Lung (tissue), 12 donors: ENCODE data around the gene DIS3L2. TPM values are rescaled to one million over a fixed set of nuclear protein-coding genes. Genes with fewer than 3 reads are reported as not detected.

Source experiments
- ATAC-seq: fragments of 200-7000 bp; cut with Tn5 transposase; one replicate; pipeline ENCODE4 v1.9.1; 2020; ENCODE audit warnings: moderate number of reproducible peaks; ENCODE audit not compliant: insufficient read depth, low FRiP score
- DNase-seq, 3 donors: peaks; one replicate each; pipeline ENCODE4 v3.0.0-alpha.2; 2013 to 2017
- H3K27ac ChIP-seq, 2 donors: one replicate each; pipeline ENCODE4 v1.5.1; 2013; ENCODE audit warnings: mild to moderate bottlenecking in 2 of 2, moderate library complexity in 2 of 2, control low read depth in 1 of 2, inconsistent platforms in 1 of 2, low read depth in 1 of 2, low read length in 1 of 2
- H3K27me3 ChIP-seq, 3 donors: one replicate each; pipeline ENCODE4 v1.5.1; 2013; ENCODE audit warnings: low read length in 2 of 3; ENCODE audit not compliant: control insufficient read depth in 3 of 3, insufficient read depth in 3 of 3
- H3K36me3 ChIP-seq, 4 donors: one replicate each; pipeline ENCODE4 v1.5.1; 2013; ENCODE audit warnings: low read length in 4 of 4, mild to moderate bottlenecking in 1 of 4, moderate library complexity in 1 of 4; ENCODE audit not compliant: control insufficient read depth in 4 of 4, insufficient read depth in 4 of 4
- H3K4me1 ChIP-seq, 5 donors: one replicate each; pipeline ENCODE4 v1.5.1; 2013; ENCODE audit warnings: low read length in 5 of 5, mild to moderate bottlenecking in 2 of 5, moderate library complexity in 1 of 5; ENCODE audit not compliant: control insufficient read depth in 5 of 5, insufficient read depth in 5 of 5
- H3K4me3 ChIP-seq: one replicate; pipeline ENCODE4 v1.5.1; 2013; ENCODE audit warnings: mild to moderate bottlenecking, control low read depth, moderate library complexity
- H3K9ac ChIP-seq, 2 donors: one replicate each; pipeline ENCODE4 v1.5.1; 2013; ENCODE audit warnings: low read length in 2 of 2, control low read depth in 1 of 2; ENCODE audit not compliant: insufficient read depth in 1 of 2
- H3K9me3 ChIP-seq, 4 donors: one replicate each; pipeline ENCODE4 v1.5.1; 2013; ENCODE audit warnings: low read length in 3 of 4, mild to moderate bottlenecking in 1 of 4, moderate library complexity in 1 of 4; ENCODE audit not compliant: control insufficient read depth in 4 of 4, insufficient read depth in 3 of 4
- WGBS, 2 donors: extraction: QIAGEN DNeasy Blood & Tissue Kit; methylation state at CpG; one replicate each; pipeline ENCODE4 v1.1.7; 2013; 5-methylcytosine and 5-hydroxymethylcytosine counted together
- polyA plus RNA-seq, 2 donors: library from polyadenylated mRNA; stranded (reverse); fragments of 200-250 nt; gene quantifications; one replicate each; pipeline ENCODE4 v1.2.1, GENCODE V29; 2013
- total RNA-seq, 2 donors: library from RNA; depleted of rRNA in 1 of 2; stranded (reverse); fragments of >200 nt in 1 of 2; gene quantifications; one replicate each; pipeline ENCODE4 v1.2.1, GENCODE V29; 2014 to 2021
- TF ChIP-seq, protein P1 (sequence below): IDR thresholded peaks from 2 replicates; pipeline ENCODE4 v1.5.1; 2012; ENCODE audit warnings: mild to moderate bottlenecking; ENCODE audit errors: control extremely low read depth, extremely low read depth
- donor health status: control.
- donor health status: control.
- donor health status: Bipolar disorder and iron deficiency.
- donor health status: healthy.
- donor health status: DM: yes; HTN: yes; CAD: no.

DIS3L2 gene
- total and polyA plus RNA-seq, 4 donors, result 12.7 to 41.0 (median 31.1) TPM

DNA sequence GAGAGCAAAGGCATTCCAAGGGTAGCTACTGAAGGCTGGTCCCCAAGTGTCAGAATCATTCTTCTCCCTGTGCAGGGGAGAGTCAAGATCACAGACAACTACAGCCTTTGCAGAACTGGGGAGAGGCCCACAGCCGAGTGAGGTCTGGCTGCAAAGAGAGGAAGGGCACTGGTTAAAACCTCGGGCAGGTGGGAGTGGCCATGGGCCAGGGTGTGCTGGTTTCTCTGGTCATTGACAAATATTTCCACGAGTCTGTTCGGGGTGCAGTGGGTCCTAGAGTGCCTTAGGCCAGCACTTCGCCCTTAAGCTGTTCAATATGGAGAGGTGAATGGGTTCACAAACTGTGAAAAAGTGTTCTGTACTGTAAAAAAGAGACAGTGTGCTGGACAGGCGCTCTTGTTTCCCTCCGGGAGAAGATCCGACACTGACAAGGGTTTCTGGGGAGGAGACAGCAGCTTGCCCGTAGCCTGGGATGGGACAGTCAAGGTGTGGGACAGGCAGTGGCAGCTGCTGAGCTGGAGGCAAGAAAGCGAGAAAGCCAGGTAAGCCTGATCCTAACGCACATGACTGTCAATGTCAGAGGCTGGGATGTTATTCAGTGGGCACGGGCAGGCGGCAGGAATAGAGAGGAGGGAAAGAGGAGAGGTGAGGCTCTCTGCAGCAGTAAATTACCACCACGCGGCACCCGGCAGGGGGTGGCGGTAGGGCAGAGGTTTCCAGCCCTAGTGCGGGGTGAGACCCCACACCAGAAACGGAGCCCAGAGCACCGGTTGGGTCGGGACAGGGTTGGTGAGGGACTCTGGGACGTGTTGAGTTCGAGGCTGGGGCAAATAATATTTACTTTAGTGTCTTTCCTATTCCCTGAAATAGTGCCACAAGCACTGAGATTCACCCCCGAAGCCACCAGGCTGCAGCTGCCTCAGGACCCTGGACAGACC is 37.3 kb upstream of the DIS3L2 start:
- H3K4me3 ChIP-seq, result no peak overlapping the region
- TF ChIP-seq, protein P1, sequence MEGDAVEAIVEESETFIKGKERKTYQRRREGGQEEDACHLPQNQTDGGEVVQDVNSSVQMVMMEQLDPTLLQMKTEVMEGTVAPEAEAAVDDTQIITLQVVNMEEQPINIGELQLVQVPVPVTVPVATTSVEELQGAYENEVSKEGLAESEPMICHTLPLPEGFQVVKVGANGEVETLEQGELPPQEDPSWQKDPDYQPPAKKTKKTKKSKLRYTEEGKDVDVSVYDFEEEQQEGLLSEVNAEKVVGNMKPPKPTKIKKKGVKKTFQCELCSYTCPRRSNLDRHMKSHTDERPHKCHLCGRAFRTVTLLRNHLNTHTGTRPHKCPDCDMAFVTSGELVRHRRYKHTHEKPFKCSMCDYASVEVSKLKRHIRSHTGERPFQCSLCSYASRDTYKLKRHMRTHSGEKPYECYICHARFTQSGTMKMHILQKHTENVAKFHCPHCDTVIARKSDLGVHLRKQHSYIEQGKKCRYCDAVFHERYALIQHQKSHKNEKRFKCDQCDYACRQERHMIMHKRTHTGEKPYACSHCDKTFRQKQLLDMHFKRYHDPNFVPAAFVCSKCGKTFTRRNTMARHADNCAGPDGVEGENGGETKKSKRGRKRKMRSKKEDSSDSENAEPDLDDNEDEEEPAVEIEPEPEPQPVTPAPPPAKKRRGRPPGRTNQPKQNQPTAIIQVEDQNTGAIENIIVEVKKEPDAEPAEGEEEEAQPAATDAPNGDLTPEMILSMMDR, result no peak
- H3K27me3 ChIP-seq, result peaks cover 26 to 54% (median 48%) of the 10 kb centered on the region in 3 donors
- peaks cover 0 to 12% (median 2%) of the 10 kb centered on the region in 5 donors for H3K4me1 ChIP-seq
- H3K27ac ChIP-seq, result no peak overlapping the region
- ATAC-seq (no peak), DNase-seq (no peak)
- no peaks in the 10 kb centered on the region for H3K36me3 ChIP-seq
- no peak overlapping the region for H3K9ac ChIP-seq
- no peaks in the 10 kb centered on the region for H3K9me3 ChIP-seq
- 68 to 81% methylated on average over 24 of the region's 24 CpGs for WGBS, 2 donors

DNA sequence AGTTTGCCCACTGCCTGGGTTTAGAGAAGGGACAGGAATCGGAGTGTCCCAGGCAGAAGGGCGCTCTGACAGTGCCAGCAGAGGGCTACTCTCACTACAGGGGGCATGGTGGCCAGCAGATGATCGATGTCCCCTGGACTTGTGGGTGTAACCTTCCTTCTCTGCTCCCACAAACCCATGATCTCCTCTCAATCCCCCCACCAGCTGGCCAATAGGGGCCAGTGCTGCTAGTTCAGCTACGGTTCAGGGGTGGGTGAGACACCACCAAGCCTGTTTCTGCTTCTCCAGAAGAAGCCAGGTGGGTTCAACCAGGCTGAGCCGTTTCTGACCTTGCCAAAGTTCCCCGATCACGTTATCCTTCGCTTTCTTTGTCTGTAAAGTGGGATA is 36.6 kb upstream of the DIS3L2 start:
- H3K4me3 ChIP-seq, result no peak overlapping the region
- no peaks in the 10 kb centered on the region for H3K36me3 ChIP-seq
- no peak overlapping the region for H3K9ac ChIP-seq
- H3K27ac ChIP-seq, result no peak overlapping the region
- no peak for ATAC-seq
- peaks cover 26 to 61% (median 48%) of the 10 kb centered on the region in 3 donors for H3K27me3 ChIP-seq
- TF ChIP-seq, protein P1, result no peak
- 38 to 40% methylated on average over 8 of the region's 8 CpGs for WGBS, 2 donors
- H3K9me3 ChIP-seq, result no peaks in the 10 kb centered on the region
- H3K4me1 ChIP-seq, result peaks cover 0 to 14% (median 2%) of the 10 kb centered on the region in 5 donors
- no peak for DNase-seq

DNA sequence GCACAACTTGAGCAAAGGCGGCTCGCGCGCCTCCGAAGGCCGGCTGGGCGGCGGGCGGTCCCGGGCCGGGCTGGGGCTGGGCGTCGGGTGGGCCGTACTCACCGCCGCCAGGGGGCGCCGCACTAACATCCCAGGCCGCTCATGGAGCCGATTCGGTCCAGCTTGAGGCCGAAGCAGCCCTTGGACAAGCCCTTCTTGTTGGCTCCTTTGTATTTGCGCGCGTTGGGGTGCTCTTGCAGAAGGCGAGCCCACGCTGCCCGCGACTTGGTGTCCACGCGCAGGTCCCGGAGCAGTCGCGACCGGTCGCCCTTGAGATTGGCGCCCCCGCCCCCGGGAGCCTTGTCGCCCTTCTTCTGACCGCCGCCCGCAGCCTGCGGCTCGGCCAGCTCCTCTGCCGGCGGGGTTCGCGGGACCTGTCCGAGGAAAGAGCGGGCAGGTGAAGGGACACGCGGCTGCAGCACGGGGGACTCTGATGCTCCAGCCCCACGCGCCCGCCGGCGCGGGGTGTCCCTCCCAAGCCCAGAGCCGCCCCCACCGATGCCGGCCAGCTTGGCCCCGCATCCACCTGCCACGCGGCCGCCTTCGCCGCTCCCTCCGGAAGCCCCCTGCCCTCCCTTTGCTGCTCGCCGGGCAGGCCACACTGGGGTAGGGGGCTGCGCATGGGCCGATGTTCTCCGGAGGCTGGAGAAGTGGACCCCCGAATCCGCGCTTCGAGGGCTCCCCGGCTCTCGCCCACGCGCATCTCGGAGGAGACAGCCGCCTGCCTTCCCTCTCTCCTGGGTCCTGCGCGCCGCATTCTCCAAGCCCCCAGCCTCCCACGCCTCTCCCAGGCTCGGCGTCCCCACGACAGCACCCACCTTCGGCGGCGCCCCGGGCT is 36.0 kb upstream of the DIS3L2 start:
- TF ChIP-seq, protein P1, result peak; percentile 90
- Histone ChIP-seq H3K9me3 (no peaks in the 10 kb centered on the region), H3K9ac (no peak overlapping the region), H3K36me3 (no peaks in the 10 kb centered on the region), H3K27ac (no peak overlapping the region), H3K27me3 (peaks cover 26 to 64% (median 48%) of the 10 kb centered on the region in 3 donors), H3K4me3 (no peak overlapping the region), H3K4me1 (peaks cover 0 to 20% (median 2%) of the 10 kb centered on the region in 5 donors)
- ATAC-seq, result peak; percentile 88
- DNase-seq, result peak; percentile 82 to 88 (median 85)
- 1 to 2% methylated on average over 77 to 96 of the region's 96 CpGs for WGBS, 2 donors
